GM18867 (cell line): ENCODE measurements around the gene TMEM123.
"Not testable (repeated sequence)": the region's sequence is repeated elsewhere in the genome, so short reads cannot be mapped to it uniquely, and the experiment has no call there.

Experiments used
- ATAC-seq: cut with Tn5 transposase; IDR thresholded peaks from one replicate; pipeline ENCODE4 v1.9.1; 2021; ENCODE audit warnings: mild to moderate bottlenecking, moderate library complexity; ENCODE audit not compliant: unreplicated experiment

Gene TMEM123

DNA sequence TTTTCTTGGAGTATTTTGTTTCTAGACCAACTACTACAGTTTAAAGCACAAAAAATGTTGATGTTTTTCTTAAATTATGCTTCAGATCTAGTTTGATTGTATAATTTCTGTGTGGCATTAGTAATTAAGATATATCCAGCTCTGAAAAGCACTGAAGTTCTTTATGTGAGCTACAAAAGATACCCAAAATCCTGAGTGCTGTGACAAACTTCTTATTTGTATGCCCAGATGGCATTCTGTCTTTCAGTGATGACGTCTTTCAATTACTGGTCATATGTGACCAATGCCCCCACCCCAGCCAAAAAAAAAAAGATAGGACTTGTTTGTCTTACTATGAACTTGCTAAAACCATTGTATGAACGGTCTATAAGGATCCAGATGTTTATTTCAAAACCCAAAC lies 54.3 kb downstream of the TMEM123 start:
- ATAC-seq, result no peak

DNA sequence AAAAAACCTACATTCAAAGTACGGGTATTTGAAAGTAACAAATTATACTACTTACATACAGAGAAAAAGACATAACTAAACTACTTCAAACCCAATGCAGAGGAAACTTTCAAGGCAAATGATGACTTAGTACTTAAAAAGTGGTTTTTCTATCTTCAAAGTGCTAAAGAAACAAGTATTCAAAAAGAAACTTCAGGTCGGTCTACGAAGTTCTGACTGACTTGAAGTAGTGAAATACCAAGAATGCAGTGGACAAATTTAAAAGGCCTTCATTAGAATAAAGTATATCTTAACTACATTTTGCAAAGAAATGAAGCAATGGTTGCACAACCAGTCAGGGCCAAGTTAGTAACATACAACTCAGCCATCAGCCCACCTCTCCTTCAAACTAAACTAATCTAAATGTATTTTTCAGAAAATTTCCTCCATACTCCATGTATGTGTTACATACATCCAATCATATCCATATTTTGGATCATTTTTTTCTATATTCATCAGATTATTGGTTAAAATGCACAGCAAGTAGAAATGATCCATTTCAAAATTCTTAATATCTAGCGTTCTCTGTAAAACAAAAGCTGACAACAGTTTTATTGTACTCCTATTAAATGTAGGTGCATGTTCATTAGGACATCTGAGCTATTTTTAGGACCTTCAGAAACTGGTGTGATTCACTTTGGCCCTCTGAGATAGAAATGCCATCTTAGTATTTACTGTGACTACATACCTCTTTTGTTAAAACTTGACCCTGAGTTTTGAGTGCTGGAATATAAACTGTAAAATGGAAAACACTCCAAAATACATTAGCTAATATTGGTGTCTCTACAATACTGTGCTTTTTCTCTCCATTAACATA lies 55.6 kb downstream of the TMEM123 start:
- no peak for ATAC-seq

DNA sequence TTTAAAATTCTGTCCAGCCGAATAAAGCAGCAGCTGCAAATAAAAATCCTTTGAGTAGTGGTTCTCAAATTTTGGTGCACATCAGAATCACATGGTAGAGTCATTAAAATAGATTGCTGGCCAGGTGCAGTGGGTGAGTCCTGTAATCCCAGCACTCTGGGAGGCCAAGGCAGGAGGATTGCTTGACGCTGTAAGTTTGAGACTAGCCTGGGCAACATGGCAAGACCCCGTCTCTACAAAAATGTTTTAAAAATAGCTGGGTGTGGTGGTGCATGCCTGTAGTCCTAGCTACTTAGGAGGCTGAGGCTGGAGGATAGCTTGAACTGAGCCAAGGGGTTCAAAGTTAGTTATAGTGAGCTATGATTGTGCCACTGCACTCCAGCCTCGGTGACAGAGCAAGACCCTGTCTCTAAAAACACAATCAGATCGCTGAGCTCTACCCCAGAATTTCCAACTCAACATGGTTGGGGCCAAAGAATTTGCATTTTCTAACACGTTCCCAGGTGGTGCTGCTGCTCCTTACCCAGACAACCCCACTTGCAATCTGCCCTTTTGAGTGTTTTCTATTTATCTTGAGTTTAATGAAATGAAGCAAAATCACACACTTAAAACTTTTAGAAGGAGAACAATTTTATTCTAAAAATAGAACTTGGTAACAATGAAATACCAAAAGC lies 56.7 kb downstream of the TMEM123 start:
- ATAC-seq, result no peak

DNA sequence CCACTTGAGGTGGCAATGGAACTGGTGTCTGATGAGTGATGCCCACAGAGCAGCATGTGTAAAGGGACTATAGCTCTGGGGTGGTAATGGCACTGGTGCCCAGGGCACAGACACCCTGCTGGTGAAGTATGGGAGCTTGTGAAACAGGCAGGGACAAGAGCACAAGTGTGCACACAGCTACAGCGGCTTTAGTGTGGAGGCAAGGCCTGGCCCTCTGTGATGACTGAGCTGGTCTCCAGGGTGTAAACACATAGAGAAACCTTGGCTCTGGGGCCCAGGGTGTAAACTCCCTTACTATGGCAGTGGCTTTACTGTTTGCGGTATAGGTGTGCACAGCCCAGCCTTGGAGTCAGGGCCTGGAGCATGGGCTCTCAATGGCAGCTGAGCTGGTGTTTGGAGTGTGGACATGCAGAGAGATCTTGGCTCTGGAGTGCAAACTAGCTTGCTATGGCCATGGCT lies 59.3 kb downstream of the TMEM123 start:
- no peak for ATAC-seq

DNA sequence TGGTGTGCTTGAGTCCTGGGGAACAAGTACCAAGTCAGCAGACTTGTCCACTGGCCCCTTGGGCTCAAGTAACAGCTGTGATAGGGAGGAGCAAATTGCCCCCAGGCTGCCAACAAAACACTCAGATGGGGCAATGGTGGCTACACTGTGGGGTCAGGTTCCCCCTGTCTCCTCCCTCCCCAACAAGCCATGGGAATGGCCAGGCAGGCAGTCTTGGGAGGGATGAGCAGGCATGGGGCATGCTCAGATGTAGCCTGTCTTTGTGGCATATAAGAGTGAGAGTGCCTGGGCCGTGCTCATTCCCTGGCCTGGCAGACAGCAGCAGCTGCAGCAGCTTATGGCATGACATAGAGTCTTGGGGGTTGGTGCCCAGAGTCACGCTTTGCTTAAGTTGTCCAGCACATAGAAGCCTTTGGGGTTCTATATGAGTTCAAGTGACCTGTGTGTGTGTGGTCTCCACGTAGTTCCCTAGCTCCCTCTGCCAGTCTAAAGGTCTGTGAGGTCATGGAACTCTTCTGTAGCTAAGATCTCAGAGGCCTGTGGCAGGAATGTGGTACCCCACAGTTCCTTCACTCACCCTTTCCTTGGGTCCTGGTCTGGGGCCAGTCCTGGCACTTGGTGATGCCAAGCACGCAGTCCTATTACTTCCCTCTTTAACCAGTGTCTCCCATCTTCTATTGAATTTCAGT lies 60.9 kb downstream of the TMEM123 start:
- ATAC-seq, result no peak

DNA sequence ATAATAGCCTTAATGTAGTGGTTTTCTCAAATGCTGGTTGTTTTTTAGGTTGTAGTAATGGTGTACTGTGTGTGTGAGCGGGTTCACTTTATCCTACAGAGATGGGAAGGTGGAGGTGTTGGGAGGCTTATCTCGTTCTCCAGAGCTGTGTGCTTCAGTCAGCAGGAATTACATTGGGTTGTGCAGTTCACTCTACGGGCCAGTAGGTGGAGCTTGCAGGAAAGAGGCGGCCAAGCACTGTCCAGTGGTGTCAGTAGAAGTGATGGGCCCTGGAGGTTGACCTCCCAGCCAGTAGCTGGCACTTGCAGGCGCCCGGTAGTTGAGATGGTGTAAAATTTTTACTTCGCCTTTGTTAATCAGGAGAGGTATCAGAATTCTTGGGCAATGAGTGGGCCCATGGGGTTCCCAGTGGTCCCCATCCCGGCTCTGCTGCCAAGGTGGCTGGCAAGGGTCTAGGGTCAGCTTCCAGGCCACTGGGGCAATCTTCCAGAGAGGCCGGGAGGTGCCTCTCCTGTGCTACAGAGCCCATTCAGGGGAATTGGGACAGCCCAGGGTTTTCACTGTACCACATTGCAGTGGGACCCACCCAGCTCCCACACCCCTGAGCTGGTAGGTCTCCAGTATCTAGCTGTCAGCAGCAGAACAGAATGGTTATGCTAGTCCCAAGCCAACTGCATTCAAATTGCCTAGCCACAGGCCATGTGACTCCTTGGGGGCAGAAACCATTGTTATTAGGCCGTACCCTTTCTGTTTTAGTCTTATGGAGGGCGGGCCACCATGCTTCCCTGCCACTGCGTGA lies 61.7 kb downstream of the TMEM123 start:
- peak; percentile 86 for ATAC-seq

DNA sequence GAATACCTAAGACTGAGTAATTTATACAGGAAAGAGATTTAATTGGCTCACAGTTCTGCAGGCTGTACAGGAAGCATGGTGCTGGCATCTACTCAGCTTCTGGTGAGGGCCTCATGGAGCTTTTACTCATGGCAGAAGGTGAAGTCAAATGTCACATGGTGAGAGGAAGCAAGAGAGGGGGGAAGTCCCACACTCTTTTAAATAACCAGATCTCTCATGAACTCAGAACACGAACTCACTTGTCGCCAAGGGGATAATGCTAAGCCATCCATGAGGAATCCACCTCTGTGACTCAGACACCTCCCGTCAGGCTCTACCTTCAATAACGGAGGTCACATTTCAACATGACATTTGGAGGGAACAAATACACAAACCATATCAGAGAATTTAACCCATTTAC lies 63.3 kb downstream of the TMEM123 start:
- ATAC-seq, result no peak

DNA sequence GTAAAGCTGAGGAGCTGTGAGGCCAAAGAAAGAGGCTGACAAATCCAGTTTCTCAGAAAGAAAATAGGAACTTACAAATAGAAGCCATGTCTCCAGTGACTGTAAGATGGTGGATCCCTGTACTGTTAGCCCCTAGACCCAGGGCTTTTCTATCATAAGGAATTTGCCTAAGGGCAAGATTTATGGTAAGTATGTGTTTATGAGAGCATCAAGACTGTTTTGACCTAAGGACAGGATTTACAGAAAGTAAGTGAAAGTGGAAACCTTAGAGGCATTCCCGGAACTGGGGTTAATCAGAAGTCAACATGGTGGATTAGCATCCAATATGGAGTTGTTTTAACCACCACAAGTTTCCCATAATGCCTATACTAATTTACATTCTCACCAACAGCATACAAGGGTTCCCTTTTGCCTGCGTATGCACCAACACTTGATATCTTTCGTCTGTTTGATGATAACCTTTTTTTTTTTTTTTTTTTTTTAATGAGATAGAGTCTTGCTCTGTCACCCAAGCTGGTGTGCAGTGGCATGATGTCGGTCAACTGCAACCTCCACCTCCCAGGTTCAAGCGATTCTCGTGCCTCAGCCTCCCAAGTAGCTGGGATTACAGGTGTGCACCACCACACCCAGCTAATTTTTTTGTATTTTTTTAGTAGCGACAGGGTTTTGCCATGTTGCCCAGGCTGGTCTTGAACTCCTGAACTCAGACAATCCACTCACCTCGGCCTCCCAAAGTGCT lies 65.4 kb downstream of the TMEM123 start:
- no peak for ATAC-seq

DNA sequence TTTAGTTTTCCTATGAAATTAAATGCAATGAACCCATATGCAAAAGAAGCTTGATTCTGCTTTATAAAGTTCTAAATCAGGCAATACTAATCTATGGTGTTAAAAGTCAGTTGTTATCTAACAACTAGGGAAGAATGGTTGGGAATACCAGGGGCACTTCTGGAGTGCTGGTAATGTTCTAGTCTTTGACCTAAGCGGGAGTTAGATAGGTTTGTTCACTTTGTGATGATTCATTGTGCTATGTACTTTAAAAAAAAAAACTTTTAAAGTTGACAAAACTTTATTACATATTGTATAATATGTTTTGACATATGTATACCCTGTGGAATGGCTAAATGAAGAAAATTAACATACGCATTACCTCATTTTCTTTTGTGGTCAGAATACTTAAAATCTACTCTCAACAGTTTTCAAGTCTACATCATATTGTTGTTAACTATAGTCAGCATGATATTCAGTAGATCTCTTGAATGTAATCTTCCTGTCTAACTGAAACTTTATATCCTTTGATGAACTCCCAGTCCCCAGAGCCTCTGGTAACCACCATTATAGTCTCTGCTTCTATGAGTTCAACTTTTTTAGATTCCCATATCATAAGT lies 66.3 kb downstream of the TMEM123 start:
- no peak for ATAC-seq

DNA sequence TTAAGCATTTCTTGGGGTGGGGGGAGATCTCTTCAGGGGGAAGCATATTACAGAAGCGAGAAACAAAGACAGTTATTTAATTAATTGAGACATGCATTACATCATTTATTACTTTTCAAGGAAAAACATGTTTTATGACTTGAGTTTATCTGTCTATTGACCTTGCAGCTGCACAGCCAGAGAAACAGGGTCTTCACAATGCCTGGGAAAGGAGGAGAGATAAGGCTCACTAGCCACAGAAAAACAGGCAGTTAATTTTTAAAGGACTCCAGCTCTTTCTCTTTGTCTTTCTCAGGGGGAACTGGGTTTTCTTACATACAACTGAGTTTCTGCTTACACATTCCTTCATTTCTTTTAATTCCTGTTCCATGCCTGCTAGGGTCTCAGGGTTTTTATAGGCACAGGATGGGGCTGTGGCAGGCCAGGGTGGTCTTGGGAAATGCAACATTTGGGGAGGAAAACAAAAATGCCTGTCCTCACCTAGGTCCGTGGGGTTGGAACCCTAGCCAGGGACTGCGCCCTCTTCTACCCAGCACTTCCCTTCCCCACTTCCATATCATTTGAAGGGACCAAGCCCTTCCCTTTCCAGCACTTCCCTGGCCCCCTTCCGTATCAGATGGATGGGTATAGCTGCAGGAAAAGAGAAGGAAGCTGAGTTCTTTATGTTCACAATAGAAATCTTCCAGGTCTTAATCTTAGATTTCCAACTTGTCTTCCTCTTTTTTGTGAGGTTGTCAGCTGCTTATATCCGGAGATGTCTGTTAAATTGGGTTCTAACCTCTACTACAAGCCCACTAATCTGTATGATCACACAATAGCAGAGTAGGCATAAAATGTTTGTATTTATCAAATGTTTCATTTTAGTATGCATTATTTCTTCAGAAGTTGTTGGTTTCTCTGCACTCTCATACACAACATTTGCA lies 67.2 kb downstream of the TMEM123 start:
- ATAC-seq, result no peak

DNA sequence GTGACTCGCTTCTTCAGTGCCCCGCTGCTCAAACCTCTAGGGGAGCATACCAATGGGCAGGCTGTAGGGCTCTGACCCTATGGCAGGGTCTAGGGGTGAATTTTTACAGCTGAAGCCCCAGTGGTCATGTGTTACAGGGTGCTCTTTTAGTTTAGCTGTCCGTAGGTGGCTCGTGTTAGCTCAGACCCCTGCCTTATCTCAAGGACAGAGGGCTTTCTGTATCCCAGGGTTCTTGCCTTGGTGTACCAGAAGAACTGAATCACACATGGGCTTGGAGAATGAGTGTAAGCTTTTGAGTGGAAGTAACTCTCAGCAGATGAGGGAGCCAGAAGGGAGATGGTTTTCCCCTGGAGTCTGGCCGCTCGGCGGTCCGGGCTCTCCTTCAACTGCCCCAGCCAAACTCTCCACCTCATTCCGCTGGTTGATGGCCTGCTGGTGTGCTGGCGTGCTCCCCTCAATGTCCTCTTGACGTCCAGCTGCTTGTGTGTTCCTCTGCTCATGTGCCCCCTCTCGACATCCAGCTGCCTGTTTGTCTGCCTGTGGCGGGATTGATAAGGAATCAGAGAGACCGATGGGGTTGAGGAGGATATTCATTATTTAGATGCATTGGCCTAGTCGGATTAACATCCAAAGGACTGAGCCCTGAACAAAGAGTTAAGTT lies 68.0 kb downstream of the TMEM123 start:
- ATAC-seq, result no peak

DNA sequence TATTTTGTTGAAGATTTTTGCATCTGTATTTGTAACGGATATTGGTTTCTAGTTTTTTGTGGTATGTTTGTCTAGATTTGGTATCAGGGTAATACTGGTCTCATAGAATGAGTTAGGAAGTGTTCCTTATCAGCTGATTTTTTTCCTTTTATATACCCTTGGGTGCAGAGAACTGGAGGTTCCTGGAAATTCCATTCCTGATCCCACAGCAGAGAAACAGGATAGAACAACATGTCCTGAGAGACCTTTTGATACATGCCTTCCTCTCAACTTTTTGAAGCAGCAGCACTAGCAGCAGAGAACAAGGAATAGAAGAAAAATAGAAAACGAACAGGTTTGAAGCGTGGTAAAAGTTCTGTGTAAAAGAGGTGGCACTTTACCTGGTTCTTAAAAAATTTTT lies 68.7 kb downstream of the TMEM123 start:
- ATAC-seq, result no peak

DNA sequence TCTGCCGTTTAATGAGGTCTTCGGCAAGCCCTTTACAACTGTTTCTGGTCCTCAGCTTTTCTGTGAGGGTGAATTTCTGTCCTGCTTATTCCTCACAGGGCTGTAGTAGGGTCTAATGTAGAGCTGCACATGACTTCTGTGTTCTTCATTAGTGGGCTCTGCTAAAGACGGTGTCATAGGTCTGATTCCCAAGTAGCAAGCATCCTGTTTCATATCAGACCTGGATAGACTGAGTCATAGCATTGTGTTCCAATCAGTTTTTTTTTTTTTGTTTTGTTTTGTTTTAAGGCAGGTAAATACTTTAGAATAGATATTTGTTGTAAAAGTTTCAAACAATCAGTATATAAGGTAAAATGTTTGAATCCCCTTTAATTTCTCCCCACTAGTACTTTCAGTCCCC lies 70.2 kb downstream of the TMEM123 start:
- no peak for ATAC-seq

DNA sequence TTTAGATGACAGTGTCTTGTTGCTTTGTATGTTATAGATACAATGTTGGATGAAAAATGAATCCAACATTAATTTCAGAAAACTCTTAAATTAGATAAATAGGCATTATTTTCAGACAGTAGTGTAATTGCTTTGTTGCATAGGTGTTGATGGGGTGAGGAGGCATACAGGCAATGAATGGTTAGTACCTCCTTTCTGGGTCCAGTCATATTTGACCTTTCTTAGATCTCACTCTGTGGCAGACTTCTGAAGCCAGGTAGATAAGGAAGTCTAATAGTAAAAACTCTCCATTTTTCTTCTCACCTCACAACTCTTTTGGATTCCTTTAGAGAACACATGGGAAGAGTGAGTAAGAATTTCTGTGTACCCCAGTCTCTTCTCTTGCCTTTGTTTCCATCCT lies 73.7 kb downstream of the TMEM123 start:
- no peak for ATAC-seq

DNA sequence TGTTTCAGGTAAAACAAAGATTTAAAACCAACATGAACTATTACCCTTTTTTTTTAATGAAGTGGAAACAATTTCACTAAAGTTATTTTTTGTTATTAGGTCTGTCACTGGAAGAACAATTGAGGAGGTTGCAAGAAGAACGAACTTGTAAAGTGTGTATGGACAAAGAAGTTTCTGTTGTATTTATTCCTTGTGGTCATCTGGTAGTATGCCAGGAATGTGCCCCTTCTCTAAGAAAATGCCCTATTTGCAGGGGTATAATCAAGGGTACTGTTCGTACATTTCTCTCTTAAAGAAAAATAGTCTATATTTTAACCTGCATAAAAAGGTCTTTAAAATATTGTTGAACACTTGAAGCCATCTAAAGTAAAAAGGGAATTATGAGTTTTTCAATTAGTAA lies 74.7 kb downstream of the TMEM123 start:
- ATAC-seq, result no peak

DNA sequence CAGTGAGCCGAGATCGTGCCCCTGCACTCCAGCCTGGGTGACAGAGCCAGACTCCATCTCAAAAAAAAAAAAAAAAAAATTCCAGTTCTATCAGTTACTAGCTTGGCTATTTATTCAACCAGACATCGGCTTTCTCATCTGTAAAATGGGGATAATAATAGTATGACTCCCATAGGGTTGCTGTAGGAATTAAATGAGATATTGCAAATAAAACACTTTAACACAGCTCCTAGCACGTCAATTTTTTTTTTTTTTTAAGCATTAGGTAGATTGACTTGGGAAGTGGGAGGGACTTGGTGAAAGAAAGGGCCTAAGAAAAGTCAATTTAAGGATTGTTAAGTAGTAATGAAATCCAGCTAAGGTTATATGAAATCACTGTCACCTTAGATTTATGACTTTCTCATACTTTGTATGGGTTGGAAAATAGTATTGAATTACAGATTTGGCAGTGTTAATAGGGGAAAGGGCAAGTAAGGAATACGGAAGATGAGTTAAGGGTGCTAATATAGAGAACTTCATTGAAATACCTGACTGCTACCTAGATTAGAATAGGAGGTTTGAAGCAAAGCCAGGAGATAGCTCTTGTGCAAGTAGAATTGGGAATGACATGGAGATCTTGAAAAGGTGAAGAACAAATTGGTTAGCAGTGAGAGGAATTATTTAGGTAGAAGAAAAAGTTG lies 76.7 kb downstream of the TMEM123 start:
- no peak for ATAC-seq

DNA sequence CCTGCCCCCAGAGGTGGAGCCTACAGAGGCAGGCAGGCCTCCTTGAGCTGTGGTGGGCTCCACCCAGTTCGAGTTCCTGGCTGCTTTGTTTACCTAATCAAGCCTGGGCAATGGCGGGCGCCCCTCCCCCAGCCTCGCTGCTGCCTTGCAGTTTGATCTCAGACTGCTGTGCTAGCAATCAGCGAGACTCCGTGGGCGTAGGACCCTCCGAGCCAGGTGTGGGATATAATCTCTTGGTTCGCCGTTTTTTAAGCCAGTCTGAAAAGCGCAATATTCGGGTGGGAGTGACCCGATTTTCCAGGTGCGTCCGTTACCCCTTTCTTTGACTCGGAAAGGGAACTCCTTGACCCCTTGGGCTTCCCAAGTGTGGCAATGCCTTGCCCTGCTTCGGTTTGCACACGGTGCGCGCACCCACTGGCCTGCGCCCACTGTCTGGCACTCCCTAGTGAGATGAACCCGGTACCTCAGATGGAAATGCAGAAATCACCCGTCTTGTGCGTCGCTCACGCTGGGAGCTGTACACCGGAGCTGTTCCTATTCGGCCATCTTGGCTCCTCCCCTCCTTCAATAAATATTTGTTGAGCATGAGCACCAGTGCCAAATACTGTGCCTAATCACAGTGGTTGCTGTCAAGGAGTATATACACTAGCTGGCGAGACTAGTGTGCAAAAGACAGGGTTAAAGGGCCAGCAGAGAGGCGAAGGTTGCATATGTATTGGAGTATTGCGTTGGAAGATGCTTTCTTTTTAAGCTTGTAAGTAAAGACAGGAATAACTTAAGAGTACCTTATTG lies 77.7 kb downstream of the TMEM123 start:
- not testable (repeated sequence) for ATAC-seq
